ENCODE results near the gene PGAP2. TPM values are rescaled to one million over a fixed set of nuclear protein-coding genes. Genes with fewer than 3 reads are reported as not detected.

PGAP2 gene
- total RNA-seq, 1 experiment from 2014 or later = 39.5 TPM

DNA sequence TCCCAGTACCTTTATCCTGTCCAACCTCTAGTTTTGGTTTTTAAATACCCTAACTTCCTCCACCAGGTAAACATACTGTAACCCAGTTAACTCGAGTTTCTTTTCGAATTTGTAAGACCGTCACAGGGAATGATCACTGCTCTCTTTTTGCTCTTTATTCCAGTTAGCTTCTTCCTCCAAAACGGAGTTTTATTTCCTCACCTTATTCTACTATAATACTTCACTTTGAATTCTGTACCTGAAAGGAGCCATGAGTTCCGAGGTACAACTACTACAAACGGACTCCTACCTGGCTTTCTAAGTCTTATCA lies 12.4 kb upstream of the PGAP2 start:
- H3K27ac ChIP-seq = no peak overlapping the region

DNA sequence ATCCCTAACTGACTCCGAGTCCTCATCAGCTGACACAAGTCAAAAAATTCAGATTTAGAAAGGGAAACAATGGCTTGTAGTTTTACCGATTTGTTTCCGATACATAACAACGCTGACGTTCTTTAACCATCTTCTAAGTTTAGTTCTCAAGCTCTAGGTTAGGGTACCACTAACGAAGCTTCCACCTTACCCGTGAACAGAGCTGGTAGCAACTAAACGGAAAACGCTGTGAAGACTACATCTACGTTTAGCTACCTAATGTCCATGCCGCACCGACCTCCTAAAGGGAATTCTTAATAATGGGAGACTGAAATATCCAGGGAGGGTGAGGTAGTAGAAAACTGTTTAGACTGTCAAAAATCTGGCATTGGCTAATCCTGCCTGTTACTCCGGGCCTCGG lies 12.0 kb upstream of the PGAP2 start:
- no peak for DNase-seq
- POLR2A ChIA-PET (ENCODE audit: unreplicated experiment) = interaction anchor here (0.6 kb wide), 1 partner anchor 119 kb away, joined by 3 read pairs; no protein-coding TSS in a partner anchor
- Histone ChIP-seq H3K27ac (no peak overlapping the region), H3K9me3 (ENCODE audit: insufficient read depth, low read depth) (no peaks in the 10 kb centered on the region), H3K79me2 (ENCODE audit: low read depth) (peaks cover 59% of the 10 kb centered on the region), H2AFZ (no peak overlapping the region), H3K27me3 (ENCODE audit: insufficient read depth, low read depth) (no peaks in the 10 kb centered on the region), H3K9me2 (ENCODE audit: insufficient read depth) (no peaks in the 10 kb centered on the region), H3K4me3 (peak overlapping the region; percentile 86), H3K4me2 (peak overlapping the region; percentile 94), H3K36me3 (ENCODE audit: low read depth) (peaks cover 6% of the 10 kb centered on the region; the same call in 1 of the 2 replicates), H4K20me1 (ENCODE audit: insufficient read depth) (peaks cover 29% of the 10 kb centered on the region), H3K4me1 (replicated peaks; ENCODE audit: insufficient read depth) (peaks cover 17% of the 10 kb centered on the region), H3F3A (ENCODE audit: insufficient read depth, low read depth) (no peaks in the 10 kb centered on the region; the same call in 1 of the 2 replicates)
- BruUV-seq (replicated peaks) = no TSS peak
- no peak for TF ChIP-seq EZH2 (IDR thresholded peaks at IDR 0.05; ENCODE audit: low read depth)
- TF ChIP-seq, protein P1, sequence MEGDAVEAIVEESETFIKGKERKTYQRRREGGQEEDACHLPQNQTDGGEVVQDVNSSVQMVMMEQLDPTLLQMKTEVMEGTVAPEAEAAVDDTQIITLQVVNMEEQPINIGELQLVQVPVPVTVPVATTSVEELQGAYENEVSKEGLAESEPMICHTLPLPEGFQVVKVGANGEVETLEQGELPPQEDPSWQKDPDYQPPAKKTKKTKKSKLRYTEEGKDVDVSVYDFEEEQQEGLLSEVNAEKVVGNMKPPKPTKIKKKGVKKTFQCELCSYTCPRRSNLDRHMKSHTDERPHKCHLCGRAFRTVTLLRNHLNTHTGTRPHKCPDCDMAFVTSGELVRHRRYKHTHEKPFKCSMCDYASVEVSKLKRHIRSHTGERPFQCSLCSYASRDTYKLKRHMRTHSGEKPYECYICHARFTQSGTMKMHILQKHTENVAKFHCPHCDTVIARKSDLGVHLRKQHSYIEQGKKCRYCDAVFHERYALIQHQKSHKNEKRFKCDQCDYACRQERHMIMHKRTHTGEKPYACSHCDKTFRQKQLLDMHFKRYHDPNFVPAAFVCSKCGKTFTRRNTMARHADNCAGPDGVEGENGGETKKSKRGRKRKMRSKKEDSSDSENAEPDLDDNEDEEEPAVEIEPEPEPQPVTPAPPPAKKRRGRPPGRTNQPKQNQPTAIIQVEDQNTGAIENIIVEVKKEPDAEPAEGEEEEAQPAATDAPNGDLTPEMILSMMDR (conservative IDR thresholded peaks at IDR 0.05) = no peak
- intact Hi-C loops (cut with micrococcal nuclease; ENCODE audit: unreplicated experiment) = no loop called here
- CTCF ChIA-PET = interaction anchor here (0.6 kb wide), 1 partner anchor 59 kb away, joined by 3 read pairs; no protein-coding TSS in a partner anchor

More for the DNA sequence above, 12.4 kb upstream of the PGAP2 start:
- CTCF ChIA-PET = interaction anchor here (0.6 kb wide), 1 partner anchor 18 kb away, joined by 9 read pairs; no protein-coding TSS in a partner anchor
- Histone ChIP-seq H2AFZ (no peak overlapping the region), H3K27me3 (ENCODE audit: insufficient read depth, low read depth) (no peaks in the 10 kb centered on the region), H3K36me3 (ENCODE audit: low read depth) (peaks cover 6% of the 10 kb centered on the region; the same call in 1 of the 2 replicates), H3F3A (ENCODE audit: insufficient read depth, low read depth) (no peaks in the 10 kb centered on the region; the same call in 1 of the 2 replicates), H3K79me2 (ENCODE audit: low read depth) (peaks cover 63% of the 10 kb centered on the region), H3K4me3 (peak overlapping the region; percentile 86), H3K9me2 (ENCODE audit: insufficient read depth) (no peaks in the 10 kb centered on the region), H3K9me3 (ENCODE audit: insufficient read depth, low read depth) (no peaks in the 10 kb centered on the region), H4K20me1 (ENCODE audit: insufficient read depth) (peaks cover 29% of the 10 kb centered on the region), H3K4me2 (peak overlapping the region; percentile 94), H3K4me1 (replicated peaks; ENCODE audit: insufficient read depth) (peaks cover 17% of the 10 kb centered on the region)
- BruUV-seq (replicated peaks) = no TSS peak
- DNase-seq = no peak
- intact Hi-C loops (cut with micrococcal nuclease; ENCODE audit: unreplicated experiment) = no loop called here
- TF ChIP-seq, protein P1 (conservative IDR thresholded peaks at IDR 0.05) = no peak
- no peak for TF ChIP-seq EZH2 (IDR thresholded peaks at IDR 0.05; ENCODE audit: low read depth)
- POLR2A ChIA-PET (ENCODE audit: unreplicated experiment) = interaction anchor here (0.6 kb wide), 1 partner anchor 211 kb away, joined by 9 read pairs; no protein-coding TSS in a partner anchor

DNA sequence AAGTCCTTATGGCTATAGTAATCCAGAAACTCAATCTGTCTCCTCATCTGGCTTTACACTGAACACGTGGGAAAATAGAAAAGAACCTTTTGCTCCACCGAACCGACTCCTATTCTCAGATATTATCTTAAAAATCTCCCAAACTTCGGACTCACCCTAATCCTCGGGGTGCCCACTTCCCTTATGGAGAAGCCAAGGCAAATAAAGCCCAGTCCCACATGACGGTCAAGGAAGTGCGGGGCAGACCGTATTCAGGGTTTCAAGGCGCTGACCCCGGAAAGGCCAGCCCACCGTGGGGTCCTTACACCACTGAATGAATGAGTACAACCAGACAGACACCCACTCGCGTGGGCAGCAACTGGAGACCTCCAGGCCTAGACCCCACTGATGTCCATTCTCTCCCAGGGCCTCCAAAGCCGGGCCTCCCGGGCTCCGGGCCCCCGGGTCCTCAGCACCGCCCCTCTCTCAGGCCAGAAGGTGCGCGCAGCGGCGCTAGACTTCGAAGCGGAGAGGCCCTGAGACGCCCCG lies 11.5 kb upstream of the PGAP2 start:
- intact Hi-C loops (cut with micrococcal nuclease; ENCODE audit: unreplicated experiment) = no loop called here
- POLR2A ChIA-PET (ENCODE audit: unreplicated experiment) = interaction anchor here (0.6 kb wide), 1 partner anchor 120 kb away, joined by 3 read pairs; no protein-coding TSS in a partner anchor
- TF ChIP-seq EZH2 (IDR thresholded peaks at IDR 0.05; ENCODE audit: low read depth) = no peak
- TF ChIP-seq, protein P1 (conservative IDR thresholded peaks at IDR 0.05) = no peak
- no peaks in the 10 kb centered on the region for H3K9me3 ChIP-seq (ENCODE audit: insufficient read depth, low read depth)
- DNase-seq = peak in 1 of 2 experiments; percentile 2
- CTCF ChIA-PET = interaction anchor here (0.6 kb wide), 1 partner anchor 58 kb away, joined by 3 read pairs; no protein-coding TSS in a partner anchor
- peak overlapping the region; percentile 94 for H3K4me2 ChIP-seq
- TSS peak; percentile 42 for BruUV-seq (replicated peaks)
- peaks cover 54% of the 10 kb centered on the region for H3K79me2 ChIP-seq (ENCODE audit: low read depth)
- peak overlapping the region; percentile 42; the same call in 1 of the 2 replicates for H3K27ac ChIP-seq
- H3K9me2 ChIP-seq (ENCODE audit: insufficient read depth) = no peaks in the 10 kb centered on the region
- no peaks in the 10 kb centered on the region for H3K27me3 ChIP-seq (ENCODE audit: insufficient read depth, low read depth)
- peaks cover 6% of the 10 kb centered on the region; the same call in 1 of the 2 replicates for H3K36me3 ChIP-seq (ENCODE audit: low read depth)
- no peaks in the 10 kb centered on the region; the same call in 1 of the 2 replicates for H3F3A ChIP-seq (ENCODE audit: insufficient read depth, low read depth)
- H2AFZ ChIP-seq = peak overlapping the region; percentile 40; the same call in 1 of the 2 replicates
- H3K4me1 ChIP-seq (replicated peaks; ENCODE audit: insufficient read depth) = peaks cover 17% of the 10 kb centered on the region
- peaks cover 29% of the 10 kb centered on the region for H4K20me1 ChIP-seq (ENCODE audit: insufficient read depth)
- H3K4me3 ChIP-seq = peak overlapping the region; percentile 86

Measured in PC-9 (cell line).